D721Med (cell line): ENCODE measurements around the gene FSD2.

Experiments
- DNase-seq: peaks from one replicate; pipeline ENCODE4 v3.0.0; 2011; ENCODE audit warnings: low spot score; ENCODE audit not compliant: insufficient read length
- FAIRE-seq: peaks from 2 replicates; lab custom pipeline; 2011; peaks lifted over from hg19 to GRCh38; lab: Jason Lieb, UNC
- CTCF ChIP-seq: IDR thresholded peaks from 2 replicates; pipeline ENCODE4 v1.5.1; 2012; ENCODE audit warnings: mild to moderate bottlenecking, control low read depth; ENCODE audit not compliant: insufficient read depth; ENCODE audit errors: missing control alignments

FSD2 gene

GRCh38 chr15:82751308-82751707, 54.6 kb downstream of the FSD2 start:
- TF ChIP-seq CTCF = no peak
- no peak for DNase-seq
- no peak for FAIRE-seq

GRCh38 chr15:82750831-82751180, 55.1 kb downstream of the FSD2 start:
- DNase-seq (no peak), FAIRE-seq (no peak)
- TF ChIP-seq CTCF = no peak

- FAIRE-seq = no peak
- TF ChIP-seq CTCF = no peak
Measured at GRCh38 chr15:82749951-82750830, 55.7 kb downstream of the FSD2 start.

GRCh38 chr15:82748315-82748714, 57.6 kb downstream of the FSD2 start:
- TF ChIP-seq CTCF = no peak
- FAIRE-seq (no peak), DNase-seq (no peak)

More at GRCh38 chr15:82749951-82750830, 55.7 kb downstream of the FSD2 start:
- peak; percentile 64 for DNase-seq

GRCh38 chr15:82743810-82744209, 62.1 kb downstream of the FSD2 start:
- no peak for FAIRE-seq
- TF ChIP-seq CTCF = no peak
- no peak for DNase-seq

- FAIRE-seq (no peak), DNase-seq (no peak)
Measured at GRCh38 chr15:82742134-82742533, 63.7 kb downstream of the FSD2 start.

More at GRCh38 chr15:82742134-82742533, 63.7 kb downstream of the FSD2 start:
- TF ChIP-seq CTCF = no peak
